Measurements from ENCODE around the gene CACNA1S.

- TF ChIP-seq CTCF (IDR thresholded peaks at IDR 0.05; ENCODE audit: low read length), result no peak
- TF ChIP-seq EZH2 (IDR thresholded peaks at IDR 0.05; ENCODE audit: borderline replicate concordance, low read length), result no peak
These were observed 19.5 kb downstream of the CACNA1S start for GRCh38 chr1:201092738-201093137.
